ENCODE data around the gene LOXL1. TPM values are rescaled to one million over a fixed set of nuclear protein-coding genes. Genes with fewer than 3 reads are reported as not detected.
A peak's percentile ranks its signal among the peaks of the same experiment; 100 is the strongest.

LOXL1 gene
- total RNA-seq, 1 donor from 2014 or later, result 11.1 TPM

DNA sequence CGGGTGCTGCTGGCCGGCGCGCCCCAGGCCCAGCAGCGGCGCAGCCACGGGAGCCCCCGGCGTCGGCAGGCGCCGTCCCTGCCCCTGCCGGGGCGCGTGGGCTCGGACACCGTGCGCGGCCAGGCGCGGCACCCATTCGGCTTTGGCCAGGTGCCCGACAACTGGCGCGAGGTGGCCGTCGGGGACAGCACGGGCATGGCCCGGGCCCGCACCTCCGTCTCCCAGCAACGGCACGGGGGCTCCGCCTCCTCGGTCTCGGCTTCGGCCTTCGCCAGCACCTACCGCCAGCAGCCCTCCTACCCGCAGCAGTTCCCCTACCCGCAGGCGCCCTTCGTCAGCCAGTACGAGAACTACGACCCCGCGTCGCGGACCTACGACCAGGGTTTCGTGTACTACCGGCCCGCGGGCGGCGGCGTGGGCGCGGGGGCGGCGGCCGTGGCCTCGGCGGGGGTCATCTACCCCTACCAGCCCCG, 777 bp downstream of the LOXL1 start:
- H3K27ac ChIP-seq, result peak overlapping the region; percentile 80
- H3K4me1 ChIP-seq, result peaks cover 29% of the 10 kb centered on the region
- H3K27me3 ChIP-seq, result no peaks in the 10 kb centered on the region
- ATAC-seq (peak; percentile 51), DNase-seq (peak; percentile 84)
- TF ChIP-seq CTCF (IDR thresholded peaks at IDR 0.05), result no peak
- intact Hi-C loops (cut with DNase I), result no loop called here
- H3K4me3 ChIP-seq, result peak overlapping the region; percentile 61
- no peaks in the 10 kb centered on the region for H3K9me3 ChIP-seq
- H3K36me3 ChIP-seq, result no peaks in the 10 kb centered on the region

DNA sequence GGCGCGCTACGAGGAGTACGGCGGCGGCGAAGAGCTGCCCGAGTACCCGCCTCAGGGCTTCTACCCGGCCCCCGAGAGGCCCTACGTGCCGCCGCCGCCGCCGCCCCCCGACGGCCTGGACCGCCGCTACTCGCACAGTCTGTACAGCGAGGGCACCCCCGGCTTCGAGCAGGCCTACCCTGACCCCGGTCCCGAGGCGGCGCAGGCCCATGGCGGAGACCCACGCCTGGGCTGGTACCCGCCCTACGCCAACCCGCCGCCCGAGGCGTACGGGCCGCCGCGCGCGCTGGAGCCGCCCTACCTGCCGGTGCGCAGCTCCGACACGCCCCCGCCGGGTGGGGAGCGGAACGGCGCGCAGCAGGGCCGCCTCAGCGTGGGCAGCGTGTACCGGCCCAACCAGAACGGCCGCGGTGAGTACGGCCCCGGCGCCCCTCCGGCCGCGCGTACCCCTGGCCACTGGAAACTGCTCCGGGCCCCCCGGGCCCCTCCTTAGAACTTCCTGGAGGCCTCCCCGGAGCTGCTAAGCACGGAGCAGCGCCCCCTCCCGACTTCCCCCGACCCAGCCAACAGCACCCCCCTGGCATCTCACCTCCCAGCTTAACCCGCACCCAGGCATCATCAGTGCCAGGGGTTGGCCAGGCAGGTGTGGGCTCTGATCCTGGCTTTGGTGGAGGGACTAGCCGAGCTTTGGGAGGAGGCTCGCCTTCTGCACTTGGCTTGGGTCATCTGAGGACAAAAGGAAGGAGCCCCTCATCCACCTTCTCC, 1.4 kb downstream of the LOXL1 start:
- peaks cover 24% of the 10 kb centered on the region for H3K4me1 ChIP-seq
- ATAC-seq, result peak; percentile 83
- no peaks in the 10 kb centered on the region for H3K27me3 ChIP-seq

GRCh38 chr15:73928241-73928579, 1.9 kb downstream of the LOXL1 start:
- no peak overlapping the region for H3K27ac ChIP-seq
- H3K9me3 ChIP-seq, result no peaks in the 10 kb centered on the region
- no peaks in the 10 kb centered on the region for H3K27me3 ChIP-seq
- DNase-seq, result no peak
- ATAC-seq, result no peak
- peaks cover 23% of the 10 kb centered on the region for H3K4me1 ChIP-seq
- intact Hi-C loops (cut with DNase I), result no loop called here
- no peaks in the 10 kb centered on the region for H3K36me3 ChIP-seq
- H3K4me3 ChIP-seq, result peak overlapping the region; percentile 61
- no peak for TF ChIP-seq CTCF (IDR thresholded peaks at IDR 0.05)

More for the DNA sequence above, 1.4 kb downstream of the LOXL1 start:
- Histone ChIP-seq H3K4me3 (peak overlapping the region; percentile 61), H3K27ac (peak overlapping the region; percentile 80), H3K36me3 (no peaks in the 10 kb centered on the region), H3K9me3 (no peaks in the 10 kb centered on the region)
- peak; percentile 52 for TF ChIP-seq CTCF (IDR thresholded peaks at IDR 0.05)
- intact Hi-C loops (cut with DNase I), result no loop called here
- DNase-seq, result peak; percentile 88

GRCh38 chr15:73928971-73929627, 2.8 kb downstream of the LOXL1 start:
- peaks cover 14% of the 10 kb centered on the region for H3K4me1 ChIP-seq
- no peaks in the 10 kb centered on the region for H3K27me3 ChIP-seq
- ATAC-seq (no peak), DNase-seq (no peak)
- no peak for TF ChIP-seq CTCF (IDR thresholded peaks at IDR 0.05)
- intact Hi-C loops (cut with DNase I), result no loop called here
- no peak overlapping the region for H3K4me3 ChIP-seq
- H3K9me3 ChIP-seq, result no peaks in the 10 kb centered on the region
- H3K36me3 ChIP-seq, result no peaks in the 10 kb centered on the region
- H3K27ac ChIP-seq, result no peak overlapping the region

GRCh38 chr15:73930371-73930770, 4.1 kb downstream of the LOXL1 start:
- intact Hi-C loops (cut with DNase I), result no loop called here
- Histone ChIP-seq H3K9me3 (no peaks in the 10 kb centered on the region), H3K4me1 (peaks cover 6% of the 10 kb centered on the region), H3K36me3 (no peaks in the 10 kb centered on the region), H3K4me3 (no peak overlapping the region), H3K27ac (no peak overlapping the region), H3K27me3 (no peaks in the 10 kb centered on the region)
- ATAC-seq (no peak), DNase-seq (no peak)
- no peak for TF ChIP-seq CTCF (IDR thresholded peaks at IDR 0.05)

Data from upper lobe of right lung (tissue), 1 donor.